Breast epithelium (tissue), 3 donors: Measurements from ENCODE around the gene GID8.

ENCODE experiments used
- POLR2A ChIP-seq: fragments of 450-650 bp; IDR thresholded peaks from one replicate; pipeline ENCODE4 v1.6.1; 2016; ENCODE audit warnings: antibody characterized with exemption, mild to moderate bottlenecking, moderate library complexity
- POLR2AphosphoS5 ChIP-seq, 3 donors: sonication (generic); formaldehyde crosslinking; IDR thresholded peaks; one replicate each; pipeline ENCODE4 v1.6.1; 2017; ENCODE audit warnings: antibody characterized with exemption in 3 of 3
- TF ChIP-seq, protein P1 (sequence below), 3 donors: fragments of 450-650 bp; IDR thresholded peaks; one replicate each; pipeline ENCODE4 v1.5.1; 2016 to 2017; ENCODE audit warnings: antibody characterized with exemption in 3 of 3, mild to moderate bottlenecking in 3 of 3, moderate library complexity in 3 of 3

DNA sequence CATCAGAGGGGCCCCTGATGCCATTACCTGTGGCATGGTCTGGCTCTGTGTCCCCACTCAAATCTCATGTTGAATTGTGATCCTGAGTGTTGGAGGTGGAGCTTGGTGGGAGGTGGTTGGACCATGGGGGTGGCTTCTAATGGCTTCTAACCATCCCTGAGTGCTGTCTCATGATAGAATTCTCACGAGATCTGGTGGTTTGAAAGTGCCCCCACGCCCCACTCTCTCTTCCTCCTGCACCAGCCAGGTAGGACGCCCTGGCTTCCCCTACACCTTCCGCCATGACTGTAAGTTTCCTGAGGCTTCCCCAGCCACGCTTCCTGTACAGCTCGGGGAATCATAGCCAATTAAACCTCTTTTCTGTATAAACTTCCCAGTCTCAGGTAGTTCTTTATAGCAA is 53.9 kb downstream of the GID8 start:
- TF ChIP-seq, protein P1, sequence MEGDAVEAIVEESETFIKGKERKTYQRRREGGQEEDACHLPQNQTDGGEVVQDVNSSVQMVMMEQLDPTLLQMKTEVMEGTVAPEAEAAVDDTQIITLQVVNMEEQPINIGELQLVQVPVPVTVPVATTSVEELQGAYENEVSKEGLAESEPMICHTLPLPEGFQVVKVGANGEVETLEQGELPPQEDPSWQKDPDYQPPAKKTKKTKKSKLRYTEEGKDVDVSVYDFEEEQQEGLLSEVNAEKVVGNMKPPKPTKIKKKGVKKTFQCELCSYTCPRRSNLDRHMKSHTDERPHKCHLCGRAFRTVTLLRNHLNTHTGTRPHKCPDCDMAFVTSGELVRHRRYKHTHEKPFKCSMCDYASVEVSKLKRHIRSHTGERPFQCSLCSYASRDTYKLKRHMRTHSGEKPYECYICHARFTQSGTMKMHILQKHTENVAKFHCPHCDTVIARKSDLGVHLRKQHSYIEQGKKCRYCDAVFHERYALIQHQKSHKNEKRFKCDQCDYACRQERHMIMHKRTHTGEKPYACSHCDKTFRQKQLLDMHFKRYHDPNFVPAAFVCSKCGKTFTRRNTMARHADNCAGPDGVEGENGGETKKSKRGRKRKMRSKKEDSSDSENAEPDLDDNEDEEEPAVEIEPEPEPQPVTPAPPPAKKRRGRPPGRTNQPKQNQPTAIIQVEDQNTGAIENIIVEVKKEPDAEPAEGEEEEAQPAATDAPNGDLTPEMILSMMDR (IDR thresholded peaks at IDR 0.05) = no peak
- TF ChIP-seq POLR2A (no peak), POLR2AphosphoS5 (IDR thresholded peaks at IDR 0.05) (no peak)
